ENCODE results near the gene AOPEP.

The AOPEP gene

DNA sequence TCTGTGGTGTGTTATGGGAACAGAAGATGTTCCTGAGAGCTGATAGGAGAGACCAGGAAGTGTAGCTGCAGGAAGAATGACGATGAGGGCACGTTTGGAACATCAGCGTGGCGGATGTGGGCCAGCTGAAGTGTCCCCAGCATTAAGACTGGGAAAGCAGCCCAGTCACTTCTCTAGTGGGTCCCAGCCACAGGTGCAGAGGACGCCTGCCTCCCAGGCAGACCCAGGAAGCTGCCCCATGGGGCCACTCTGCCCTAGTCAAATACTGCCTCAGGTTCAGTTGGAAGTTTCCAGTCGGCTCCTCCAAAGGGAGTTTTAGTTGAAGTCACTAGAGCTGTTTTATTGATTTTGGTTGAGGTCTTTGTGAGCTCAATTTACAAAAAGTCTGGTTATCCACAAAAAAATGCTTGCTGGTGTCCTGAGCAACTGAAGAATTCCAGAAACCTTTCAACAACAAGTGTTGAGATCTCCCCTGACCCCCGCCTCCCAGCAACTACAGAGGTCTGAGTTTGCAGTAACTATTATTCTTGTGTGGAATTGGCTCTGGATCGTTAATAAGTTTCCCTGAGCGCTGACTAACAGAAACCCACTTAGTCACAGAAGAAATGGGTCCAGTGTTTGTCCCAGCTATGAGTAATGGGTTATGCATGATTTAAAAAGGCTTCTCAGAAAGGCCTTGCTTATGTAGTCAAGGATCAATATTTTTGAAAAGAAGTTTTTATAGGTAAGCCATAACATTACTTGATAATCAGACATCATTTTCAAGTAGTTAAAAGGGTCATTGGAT is 296.9 kb downstream of the AOPEP start:
- Mint-ChIP-seq H3K36me3 (ENCODE audit: low read depth) (peaks cover 17% of the 10 kb centered on the region), H3K27ac (no peak overlapping the region), H3K27me3 (no peaks in the 10 kb centered on the region), H3K4me3 (no peak overlapping the region), H3K9me3 (no peaks in the 10 kb centered on the region), H3K4me1 (ENCODE audit: low read depth) (peaks cover 2% of the 10 kb centered on the region)
- DNase-seq = no peak

DNA sequence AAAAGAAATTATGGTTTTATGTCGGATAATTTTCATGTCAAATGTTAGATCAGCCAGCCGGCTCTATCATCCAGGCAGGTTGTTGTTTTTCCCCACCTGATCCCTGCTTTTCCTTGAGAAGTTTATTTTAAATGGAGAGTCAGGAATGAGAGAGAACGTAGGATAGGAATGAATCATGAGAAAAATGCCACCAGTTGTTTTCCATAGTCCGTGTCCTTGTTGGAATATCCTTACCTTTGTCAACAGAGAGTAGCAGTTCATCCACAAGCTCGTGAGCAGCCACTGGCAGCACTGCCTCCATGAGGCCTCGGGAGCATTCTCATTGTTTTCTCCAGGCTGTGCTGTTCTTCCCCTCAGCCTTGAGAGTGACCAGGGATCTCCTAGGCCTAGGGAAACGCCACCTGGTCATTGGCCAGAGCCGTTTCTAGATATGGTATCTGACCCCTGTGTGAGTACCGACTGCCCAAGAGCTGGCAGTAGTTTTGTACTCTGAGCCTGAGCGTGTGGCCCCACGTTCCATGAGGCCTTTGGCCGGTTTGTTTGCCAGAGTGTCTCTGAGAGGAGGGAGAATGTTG is 297.7 kb downstream of the AOPEP start:
- no peaks in the 10 kb centered on the region for H3K27me3 Mint-ChIP-seq
- no peaks in the 10 kb centered on the region for H3K4me1 Mint-ChIP-seq (ENCODE audit: low read depth)
- DNase-seq = no peak
- no peaks in the 10 kb centered on the region for H3K9me3 Mint-ChIP-seq
- peaks cover 16% of the 10 kb centered on the region for H3K36me3 Mint-ChIP-seq (ENCODE audit: low read depth)
- no peak overlapping the region for H3K27ac Mint-ChIP-seq
- no peak overlapping the region for H3K4me3 Mint-ChIP-seq

DNA sequence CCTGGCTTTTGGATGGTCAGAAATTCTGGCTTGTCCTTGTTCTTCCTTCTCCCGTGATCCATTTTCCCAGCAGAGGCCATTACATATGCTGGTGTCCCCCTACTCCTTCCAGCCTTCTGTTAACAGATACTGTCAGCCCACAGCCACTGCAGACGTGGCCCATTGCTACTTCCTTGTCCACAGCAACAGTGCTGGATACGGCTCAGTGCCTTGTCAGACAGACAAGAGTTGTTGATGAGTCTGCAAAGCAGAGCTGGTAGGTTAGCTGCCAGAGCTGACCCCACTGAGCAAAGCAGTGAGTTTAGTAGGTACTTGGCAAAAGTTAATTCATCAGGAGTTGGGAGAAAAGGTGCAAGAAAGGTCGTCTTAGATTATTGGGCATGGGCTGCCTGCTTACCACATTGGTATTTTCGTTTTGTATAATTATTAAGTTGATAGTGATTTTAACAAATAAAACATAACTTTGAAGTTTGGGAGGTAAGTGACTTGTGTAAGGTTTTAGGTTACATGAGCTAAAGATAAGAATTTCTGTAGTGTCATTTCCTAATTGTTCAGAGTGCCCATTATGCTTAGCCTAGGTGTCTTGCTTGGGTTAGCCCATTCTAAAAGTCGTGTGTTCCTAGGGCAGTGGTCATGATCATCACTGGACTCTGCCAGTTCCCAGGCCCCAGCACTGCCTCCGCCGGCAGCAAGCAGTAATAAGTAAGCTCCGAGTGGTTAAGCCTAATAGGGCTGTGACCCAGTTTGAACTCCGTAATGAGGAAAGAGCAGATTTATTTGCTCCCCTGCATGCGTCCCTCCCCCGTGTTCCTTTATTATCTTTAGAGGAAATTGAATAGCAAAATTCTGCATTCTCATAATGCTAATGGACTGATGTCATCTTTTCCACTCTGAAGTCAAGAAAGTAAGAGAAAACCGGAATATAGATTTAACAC is 299.0 kb downstream of the AOPEP start:
- Mint-ChIP-seq H3K4me3 (no peak overlapping the region), H3K27ac (no peak overlapping the region), H3K9me3 (no peaks in the 10 kb centered on the region), H3K27me3 (no peaks in the 10 kb centered on the region), H3K36me3 (ENCODE audit: low read depth) (peaks cover 5% of the 10 kb centered on the region), H3K4me1 (ENCODE audit: low read depth) (no peaks in the 10 kb centered on the region)
- no peak for DNase-seq

DNA sequence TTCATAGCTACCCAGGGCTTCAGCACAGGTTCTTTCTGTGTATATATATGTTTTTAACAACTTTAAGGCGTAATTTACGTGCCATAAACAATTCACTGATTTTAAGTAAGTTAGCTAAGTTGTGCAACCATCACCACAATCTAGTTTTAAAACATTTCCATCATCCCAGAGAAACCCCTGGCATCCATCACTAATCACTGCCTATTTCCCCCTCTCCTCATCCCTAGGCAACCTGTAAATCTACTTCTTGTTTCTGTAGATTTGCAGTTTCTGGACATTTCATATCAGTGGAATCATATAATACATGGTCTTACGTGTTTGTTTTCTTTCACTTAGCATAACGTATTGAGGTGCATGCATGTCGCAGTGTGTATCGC is 299.6 kb downstream of the AOPEP start:
- Mint-ChIP-seq H3K27ac (no peak overlapping the region), H3K4me1 (ENCODE audit: low read depth) (no peaks in the 10 kb centered on the region), H3K9me3 (no peaks in the 10 kb centered on the region), H3K36me3 (ENCODE audit: low read depth) (peaks cover 5% of the 10 kb centered on the region), H3K27me3 (no peaks in the 10 kb centered on the region), H3K4me3 (no peak overlapping the region)
- DNase-seq = no peak

DNA sequence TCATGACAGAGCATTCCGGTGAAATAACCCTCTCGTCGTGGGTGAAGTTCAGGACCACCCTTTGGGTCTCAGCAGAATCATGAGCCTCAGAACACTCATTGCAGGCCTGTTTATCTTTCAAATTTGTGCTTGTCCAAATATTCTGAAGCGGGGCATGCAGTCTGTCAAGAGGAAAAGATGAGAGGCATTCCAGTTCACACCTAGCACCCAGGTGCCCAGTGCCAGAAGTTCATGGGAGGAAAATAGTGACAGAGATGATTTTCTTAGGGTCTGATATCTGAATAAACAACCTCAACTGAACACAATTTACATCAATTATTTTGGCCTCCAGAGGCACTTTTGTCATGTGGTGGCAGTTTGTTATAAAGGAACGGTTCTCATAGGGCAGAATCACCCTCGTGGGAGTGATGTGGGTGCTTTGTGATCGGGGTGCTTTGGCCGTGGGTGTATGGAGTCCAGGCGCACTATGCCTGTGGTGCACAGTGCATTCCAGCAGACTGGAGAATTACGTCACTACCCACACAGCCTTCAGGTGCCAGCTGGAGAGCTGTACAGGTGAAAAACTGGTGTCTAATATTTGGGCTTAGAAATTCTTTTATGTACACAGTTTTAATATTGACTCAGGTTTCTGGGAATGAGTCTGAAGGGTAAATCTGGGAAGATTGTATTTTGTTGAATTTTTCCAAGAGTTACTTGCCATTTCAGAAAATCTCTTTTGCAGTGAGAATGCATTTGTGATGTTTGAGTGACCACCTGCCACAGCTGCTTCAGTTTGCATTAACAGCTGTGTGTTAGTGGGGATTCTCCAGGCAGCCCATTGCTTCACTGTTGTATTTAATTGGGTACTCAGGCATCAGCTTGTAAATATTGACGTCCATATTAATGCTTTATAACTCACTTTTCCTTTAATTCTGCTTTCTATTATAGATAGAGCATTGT is 301.7 kb downstream of the AOPEP start:
- no peak for DNase-seq
- Mint-ChIP-seq H3K4me3 (no peak overlapping the region), H3K36me3 (ENCODE audit: low read depth) (no peaks in the 10 kb centered on the region), H3K27me3 (no peaks in the 10 kb centered on the region), H3K27ac (no peak overlapping the region), H3K4me1 (ENCODE audit: low read depth) (no peaks in the 10 kb centered on the region), H3K9me3 (no peaks in the 10 kb centered on the region)

DNA sequence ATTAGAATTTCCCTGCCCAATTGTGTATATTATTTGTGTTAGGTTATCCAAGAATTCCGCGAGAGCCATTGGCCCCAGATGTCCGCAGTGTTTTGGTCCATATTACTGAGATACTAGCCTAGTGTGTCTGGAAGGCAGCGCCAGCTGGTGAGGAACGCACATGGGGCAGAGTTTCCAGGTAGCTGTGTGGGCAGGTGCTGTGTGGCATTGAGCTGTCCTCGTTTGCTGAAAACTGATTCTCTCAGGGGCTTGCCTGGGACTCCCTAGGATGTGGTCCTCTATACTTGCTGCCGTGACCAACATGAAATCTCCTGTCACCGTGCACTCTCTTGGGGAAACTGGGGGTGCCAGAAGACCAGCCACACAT is 302.3 kb downstream of the AOPEP start:
- DNase-seq = no peak
- Mint-ChIP-seq H3K27me3 (no peaks in the 10 kb centered on the region), H3K27ac (no peak overlapping the region), H3K9me3 (no peaks in the 10 kb centered on the region), H3K4me1 (ENCODE audit: low read depth) (no peaks in the 10 kb centered on the region), H3K36me3 (ENCODE audit: low read depth) (no peaks in the 10 kb centered on the region), H3K4me3 (no peak overlapping the region)

DNA sequence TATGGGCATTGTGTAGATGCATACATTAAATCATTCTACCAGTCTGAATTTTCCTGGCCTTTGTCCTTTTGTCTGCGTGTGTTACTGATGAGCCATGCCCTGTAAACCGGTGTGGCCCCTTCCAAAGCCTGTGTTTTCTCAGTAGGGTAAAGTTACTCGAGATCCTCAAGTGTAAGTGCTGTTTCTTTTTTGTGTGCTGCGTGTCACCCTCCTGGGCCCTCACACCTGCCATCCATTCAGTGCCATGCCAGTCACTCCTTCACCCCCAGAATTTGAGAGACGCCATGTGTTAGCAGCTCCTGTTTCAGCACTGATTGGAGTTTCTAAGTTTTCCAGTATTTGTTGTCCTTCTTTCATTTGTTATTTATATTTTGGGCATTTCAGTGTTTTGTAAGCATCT is 302.8 kb downstream of the AOPEP start:
- no peak overlapping the region for H3K4me3 Mint-ChIP-seq
- no peaks in the 10 kb centered on the region for H3K36me3 Mint-ChIP-seq (ENCODE audit: low read depth)
- H3K4me1 Mint-ChIP-seq (ENCODE audit: low read depth) = no peaks in the 10 kb centered on the region
- DNase-seq = no peak
- H3K27ac Mint-ChIP-seq = no peak overlapping the region
- H3K27me3 Mint-ChIP-seq = no peaks in the 10 kb centered on the region
- H3K9me3 Mint-ChIP-seq = no peaks in the 10 kb centered on the region

DNA sequence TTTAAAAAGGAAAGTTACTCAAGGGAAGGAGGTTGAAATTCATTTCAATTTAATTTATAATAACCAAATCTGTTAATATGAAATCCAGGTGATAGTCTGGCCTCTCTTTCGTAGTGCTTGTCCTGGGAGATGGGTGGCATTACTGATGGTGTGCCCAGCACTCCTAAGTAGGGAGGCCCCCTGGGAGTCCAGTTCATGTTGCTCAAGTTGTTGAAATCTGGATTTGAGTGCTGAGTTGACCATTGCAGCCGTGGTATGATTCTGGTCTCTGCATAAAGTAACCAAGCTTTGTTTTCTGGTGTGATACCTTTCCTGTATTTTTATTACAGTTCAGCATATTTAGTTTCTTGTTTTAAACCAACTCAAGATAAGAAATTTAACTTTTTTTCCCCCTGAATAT is 303.2 kb downstream of the AOPEP start:
- H3K36me3 Mint-ChIP-seq (ENCODE audit: low read depth) = peaks cover 1% of the 10 kb centered on the region

DNA sequence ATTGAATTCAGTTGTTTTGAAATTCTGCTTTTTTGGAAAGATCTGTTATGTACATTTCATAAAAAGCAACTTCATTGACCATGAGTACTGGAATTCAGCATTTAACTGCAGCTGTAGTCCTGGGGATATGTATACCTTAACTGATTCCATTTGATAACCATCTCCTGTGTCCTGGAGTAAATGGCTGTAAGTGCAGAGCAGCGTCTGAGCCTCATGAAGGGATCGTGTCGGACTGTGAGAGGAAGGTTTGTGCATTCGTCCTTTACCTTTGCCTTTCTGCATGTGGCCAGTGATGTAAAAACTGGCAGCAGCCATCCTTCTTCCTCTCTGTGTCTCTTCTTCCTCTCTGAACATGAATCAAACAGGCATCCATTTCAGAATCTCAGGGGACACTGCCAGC is 303.8 kb downstream of the AOPEP start:
- DNase-seq = no peak
- no peaks in the 10 kb centered on the region for H3K9me3 Mint-ChIP-seq
- no peak overlapping the region for H3K4me3 Mint-ChIP-seq
- peaks cover 1% of the 10 kb centered on the region for H3K36me3 Mint-ChIP-seq (ENCODE audit: low read depth)
- H3K27me3 Mint-ChIP-seq = no peaks in the 10 kb centered on the region
- no peak overlapping the region for H3K27ac Mint-ChIP-seq
- no peaks in the 10 kb centered on the region for H3K4me1 Mint-ChIP-seq (ENCODE audit: low read depth)

More for the DNA sequence above, 303.2 kb downstream of the AOPEP start:
- H3K4me3 Mint-ChIP-seq = no peak overlapping the region
- H3K4me1 Mint-ChIP-seq (ENCODE audit: low read depth) = no peaks in the 10 kb centered on the region
- DNase-seq = no peak
- no peaks in the 10 kb centered on the region for H3K9me3 Mint-ChIP-seq
- H3K27ac Mint-ChIP-seq = no peak overlapping the region
- H3K27me3 Mint-ChIP-seq = no peaks in the 10 kb centered on the region

DNA sequence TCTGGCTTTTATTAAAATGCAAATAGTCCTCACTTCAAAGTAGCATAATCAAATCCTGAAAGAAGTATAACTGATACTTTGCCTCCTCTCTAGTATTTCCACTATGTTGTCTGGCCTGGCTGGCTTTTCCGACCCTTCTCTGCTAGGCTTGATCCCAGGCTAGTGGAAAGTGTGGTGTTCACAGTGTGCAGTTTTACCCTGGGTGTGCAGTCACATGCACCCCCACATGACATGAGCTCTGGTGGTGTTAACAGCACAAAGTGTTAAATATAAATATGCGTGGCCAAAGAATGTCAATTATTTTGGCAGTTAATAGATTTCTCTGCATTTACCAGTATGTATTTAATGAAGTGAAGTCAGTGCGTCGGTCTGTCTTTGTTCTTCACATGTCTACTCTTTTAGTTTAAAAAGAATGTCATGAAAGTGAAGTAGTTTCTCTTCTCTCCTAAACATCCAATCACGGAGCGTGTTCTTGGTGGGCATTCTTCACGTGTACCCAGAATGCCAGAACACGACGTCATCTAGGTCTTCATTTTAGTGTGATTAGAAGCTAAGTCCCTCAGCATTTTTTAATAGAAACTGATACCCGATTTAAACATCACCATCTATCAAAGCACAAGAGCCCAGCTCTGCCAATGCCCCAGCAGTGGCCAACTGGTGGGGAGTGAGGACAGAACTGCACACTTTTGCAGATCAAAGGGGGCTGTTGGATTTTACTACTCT is 304.6 kb downstream of the AOPEP start:
- no peaks in the 10 kb centered on the region for H3K9me3 Mint-ChIP-seq
- H3K4me1 Mint-ChIP-seq (ENCODE audit: low read depth) = no peaks in the 10 kb centered on the region
- H3K36me3 Mint-ChIP-seq (ENCODE audit: low read depth) = peaks cover 1% of the 10 kb centered on the region
- H3K27me3 Mint-ChIP-seq = no peaks in the 10 kb centered on the region
- no peak overlapping the region for H3K4me3 Mint-ChIP-seq
- H3K27ac Mint-ChIP-seq = no peak overlapping the region
- DNase-seq = no peak

DNA sequence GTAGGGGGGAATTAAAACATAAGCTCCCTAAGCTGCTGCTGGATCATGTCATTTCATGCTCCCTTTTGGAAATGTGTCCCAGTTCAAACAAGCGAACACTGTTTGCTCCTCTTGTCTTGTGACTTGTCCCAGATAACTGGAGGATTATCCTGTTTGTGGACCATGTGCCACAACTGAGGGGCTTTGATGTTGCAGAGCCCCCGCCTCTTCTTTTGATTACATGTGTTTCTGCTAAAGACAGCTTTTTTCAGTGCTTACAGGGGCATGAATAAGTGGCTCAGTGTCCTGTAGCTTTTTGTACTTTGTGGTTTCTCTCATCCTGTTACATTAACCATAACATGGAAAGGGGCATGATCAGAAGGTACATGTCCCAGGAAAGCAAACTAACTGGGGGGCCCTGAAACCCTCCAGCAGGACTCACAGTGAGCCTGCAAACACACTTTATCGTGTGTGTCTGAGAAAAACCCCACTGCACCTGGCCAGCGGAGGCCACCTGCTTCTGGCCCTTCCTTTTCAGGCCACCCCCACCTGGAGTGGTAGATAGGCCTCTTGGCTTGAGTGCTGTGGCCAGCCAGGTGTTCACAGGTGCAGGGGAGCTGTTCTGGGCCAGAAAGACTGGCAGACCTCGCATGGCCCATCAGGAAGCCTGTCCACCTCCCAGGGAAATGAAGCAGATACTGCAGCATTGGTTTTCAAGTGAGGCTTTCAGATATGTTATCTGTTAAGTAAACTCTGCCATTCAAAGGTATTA is 305.4 kb downstream of the AOPEP start:
- Mint-ChIP-seq H3K27me3 (no peaks in the 10 kb centered on the region), H3K9me3 (no peaks in the 10 kb centered on the region), H3K27ac (no peak overlapping the region), H3K4me3 (no peak overlapping the region), H3K4me1 (ENCODE audit: low read depth) (no peaks in the 10 kb centered on the region), H3K36me3 (ENCODE audit: low read depth) (peaks cover 1% of the 10 kb centered on the region)
- DNase-seq = no peak

DNA sequence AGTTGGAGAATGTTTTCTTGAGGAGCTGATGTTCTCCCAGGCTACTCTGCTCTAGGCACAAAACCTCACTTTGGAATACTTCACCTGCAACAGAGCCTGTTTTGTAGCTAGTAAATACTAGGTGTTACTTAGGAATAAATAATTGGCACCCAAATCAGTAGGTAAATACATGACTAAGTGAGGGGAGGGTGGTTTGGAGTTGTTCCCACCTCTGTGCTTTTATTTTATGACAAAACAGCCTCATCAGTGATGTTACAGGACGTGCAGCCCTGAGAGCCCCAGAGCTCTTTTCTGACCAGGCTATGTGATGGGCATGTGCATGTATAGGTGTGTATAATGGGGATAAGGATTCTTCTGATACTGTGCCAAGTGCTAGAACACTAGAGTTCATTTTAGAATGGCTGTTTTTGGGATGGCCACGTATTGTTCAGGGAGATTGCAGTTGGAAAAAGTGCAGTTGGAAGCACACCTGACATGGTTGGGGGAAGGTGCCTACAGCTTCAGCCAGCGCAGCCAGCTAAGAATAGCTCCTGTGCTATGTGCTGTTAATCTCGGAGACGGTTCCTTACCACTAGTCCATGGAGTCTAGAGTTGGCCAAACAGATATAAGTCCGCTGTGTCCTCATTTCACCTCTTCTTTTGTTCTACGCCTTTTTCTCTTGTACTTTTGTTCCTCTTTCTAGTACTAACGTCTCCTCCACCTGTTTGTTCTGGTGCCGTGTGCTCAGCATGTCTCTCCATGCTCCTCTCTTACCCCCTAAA is 306.3 kb downstream of the AOPEP start:
- Mint-ChIP-seq H3K9me3 (no peaks in the 10 kb centered on the region), H3K4me3 (no peak overlapping the region), H3K4me1 (ENCODE audit: low read depth) (no peaks in the 10 kb centered on the region)

More for the DNA sequence above, 306.3 kb downstream of the AOPEP start:
- Mint-ChIP-seq H3K27ac (no peak overlapping the region), H3K27me3 (no peaks in the 10 kb centered on the region), H3K36me3 (ENCODE audit: low read depth) (peaks cover 1% of the 10 kb centered on the region)
- DNase-seq = no peak
